Measurements from ENCODE around the gene REXO5.
A peak's percentile ranks its signal among the peaks of the same experiment; 100 is the strongest.

The REXO5 gene

DNA sequence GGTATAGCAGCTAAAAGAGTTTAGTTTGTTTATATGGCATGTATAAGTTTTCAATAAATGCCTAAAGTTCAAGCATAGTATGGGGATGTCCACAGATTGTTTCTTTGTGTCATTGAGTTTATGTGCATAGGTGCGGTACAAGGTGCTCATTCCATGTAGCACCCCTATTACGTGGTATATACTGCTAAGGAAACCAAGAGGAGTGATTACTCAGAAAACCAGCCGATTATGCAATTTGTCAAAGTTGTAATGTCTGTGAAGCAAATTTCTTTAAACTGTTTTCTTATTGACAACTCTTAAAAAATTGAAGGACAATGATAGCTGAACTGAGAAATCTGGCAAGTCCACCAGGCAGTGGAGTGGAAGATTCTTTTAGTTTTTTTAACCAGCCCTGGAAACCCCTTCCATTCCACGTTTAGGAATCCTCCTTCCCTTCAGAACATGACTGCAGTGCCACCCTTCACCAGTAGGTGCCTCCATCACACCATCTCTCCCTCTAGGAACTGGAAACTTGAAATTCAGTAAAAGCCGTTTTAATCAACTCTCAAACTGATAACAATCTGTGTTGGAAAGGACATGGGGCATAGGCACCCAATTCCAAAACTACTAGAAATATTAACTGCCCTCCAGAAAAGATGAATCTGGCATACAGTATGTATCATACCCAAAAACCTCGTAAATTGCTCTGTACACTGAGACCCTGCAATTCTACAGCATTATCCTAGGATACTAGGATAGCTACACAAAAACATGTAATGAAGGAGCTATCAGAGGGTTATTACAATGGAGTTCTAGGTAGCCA, 43.5 kb downstream of the REXO5 start:
- no peaks in the 10 kb centered on the region for H3K9me3 ChIP-seq (ENCODE audit: control insufficient read depth, insufficient read depth, low read depth, low read length)
- H3K27ac ChIP-seq (ENCODE audit: extremely low read depth, low read depth, low read length) = no peak overlapping the region
- H3K4me1 ChIP-seq (ENCODE audit: control insufficient read depth, insufficient read depth, low read length) = no peaks in the 10 kb centered on the region
- ChIA-PET POLR2A (interaction anchor here (0.5 kb wide), 1 partner anchor 269 kb away, joined by 3 read pairs; no protein-coding TSS in a partner anchor), CTCF (interaction anchor here (0.6 to 5.3 kb wide), 39 partner anchors 9 to 460 kb away, joined by 3 to 44 read pairs (median 4); partner anchors contain the start of genes DCUN1D3 and LYRM1)
- H3K4me3 ChIP-seq (ENCODE audit: low read depth, low read length) = no peak overlapping the region
- H3K36me3 ChIP-seq (ENCODE audit: control insufficient read depth in 2 of 2, insufficient read depth in 1 of 2, low read length in 2 of 2) = peaks cover 0 to 76% of the 10 kb centered on the region in 2 experiments
- TF ChIP-seq ZNF426 (tag by site-specific recombination; IDR thresholded peaks at IDR 0.05) (no peak), ZNF837 (tag by site-specific recombination; IDR thresholded peaks at IDR 0.05) (no peak), ZNF658 (tag by site-specific recombination; IDR thresholded peaks at IDR 0.05) (no peak), ZNF596 (tag by site-specific recombination; IDR thresholded peaks at IDR 0.05) (no peak), ZNF433 (tag by site-specific recombination; IDR thresholded peaks at IDR 0.05; ENCODE audit: low read depth) (no peak), ZNF155 (tag by site-specific recombination; IDR thresholded peaks at IDR 0.05) (no peak), PRDM1 (tag by site-specific recombination; IDR thresholded peaks at IDR 0.05) (peak; percentile 64; the same call in 1 of the 2 replicates), ZNF629 (tag by site-specific recombination; IDR thresholded peaks at IDR 0.05) (no peak), SCRT1 (tag by site-specific recombination; IDR thresholded peaks at IDR 0.05; ENCODE audit: borderline replicate concordance) (no peak), ZNF184 (tag by site-specific recombination; IDR thresholded peaks at IDR 0.05) (no peak), RBAK (tag by site-specific recombination; IDR thresholded peaks at IDR 0.05) (no peak), ZNF514 (tag by site-specific recombination; IDR thresholded peaks at IDR 0.05) (no peak), ZNF521 (tag by site-specific recombination; IDR thresholded peaks at IDR 0.05) (no peak), ZSCAN30 (tag by site-specific recombination; IDR thresholded peaks at IDR 0.05) (0 out of 2 replicates have a peak, but pooled peaks have one; percentile 1), ZNF202 (tag by site-specific recombination; IDR thresholded peaks at IDR 0.05; ENCODE audit: borderline replicate concordance) (no peak), HOXD13 (CRISPR knock-in tag; IDR thresholded peaks at IDR 0.05; ENCODE audit: borderline replicate concordance) (no peak), ZNF239 (tag by site-specific recombination; IDR thresholded peaks at IDR 0.05) (no peak), OSR2 (tag by site-specific recombination; IDR thresholded peaks at IDR 0.05) (no peak), IKZF3 (tag by site-specific recombination; IDR thresholded peaks at IDR 0.05) (no peak), ZNF654 (tag by site-specific recombination; IDR thresholded peaks at IDR 0.05; ENCODE audit: low read depth) (peak; percentile 96), ZNF423 (tag by site-specific recombination; IDR thresholded peaks at IDR 0.05) (no peak), ZBTB8A (tag by site-specific recombination; IDR thresholded peaks at IDR 0.05) (no peak), GLIS2 (tag by site-specific recombination; IDR thresholded peaks at IDR 0.05) (no peak), ZNF48 (tag by site-specific recombination; IDR thresholded peaks at IDR 0.05) (no peak)
- TF ChIP-seq, protein P1, sequence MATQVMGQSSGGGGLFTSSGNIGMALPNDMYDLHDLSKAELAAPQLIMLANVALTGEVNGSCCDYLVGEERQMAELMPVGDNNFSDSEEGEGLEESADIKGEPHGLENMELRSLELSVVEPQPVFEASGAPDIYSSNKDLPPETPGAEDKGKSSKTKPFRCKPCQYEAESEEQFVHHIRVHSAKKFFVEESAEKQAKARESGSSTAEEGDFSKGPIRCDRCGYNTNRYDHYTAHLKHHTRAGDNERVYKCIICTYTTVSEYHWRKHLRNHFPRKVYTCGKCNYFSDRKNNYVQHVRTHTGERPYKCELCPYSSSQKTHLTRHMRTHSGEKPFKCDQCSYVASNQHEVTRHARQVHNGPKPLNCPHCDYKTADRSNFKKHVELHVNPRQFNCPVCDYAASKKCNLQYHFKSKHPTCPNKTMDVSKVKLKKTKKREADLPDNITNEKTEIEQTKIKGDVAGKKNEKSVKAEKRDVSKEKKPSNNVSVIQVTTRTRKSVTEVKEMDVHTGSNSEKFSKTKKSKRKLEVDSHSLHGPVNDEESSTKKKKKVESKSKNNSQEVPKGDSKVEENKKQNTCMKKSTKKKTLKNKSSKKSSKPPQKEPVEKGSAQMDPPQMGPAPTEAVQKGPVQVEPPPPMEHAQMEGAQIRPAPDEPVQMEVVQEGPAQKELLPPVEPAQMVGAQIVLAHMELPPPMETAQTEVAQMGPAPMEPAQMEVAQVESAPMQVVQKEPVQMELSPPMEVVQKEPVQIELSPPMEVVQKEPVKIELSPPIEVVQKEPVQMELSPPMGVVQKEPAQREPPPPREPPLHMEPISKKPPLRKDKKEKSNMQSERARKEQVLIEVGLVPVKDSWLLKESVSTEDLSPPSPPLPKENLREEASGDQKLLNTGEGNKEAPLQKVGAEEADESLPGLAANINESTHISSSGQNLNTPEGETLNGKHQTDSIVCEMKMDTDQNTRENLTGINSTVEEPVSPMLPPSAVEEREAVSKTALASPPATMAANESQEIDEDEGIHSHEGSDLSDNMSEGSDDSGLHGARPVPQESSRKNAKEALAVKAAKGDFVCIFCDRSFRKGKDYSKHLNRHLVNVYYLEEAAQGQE (tag by site-specific recombination; IDR thresholded peaks at IDR 0.05) = no peak
- TF ChIP-seq, protein P2, sequence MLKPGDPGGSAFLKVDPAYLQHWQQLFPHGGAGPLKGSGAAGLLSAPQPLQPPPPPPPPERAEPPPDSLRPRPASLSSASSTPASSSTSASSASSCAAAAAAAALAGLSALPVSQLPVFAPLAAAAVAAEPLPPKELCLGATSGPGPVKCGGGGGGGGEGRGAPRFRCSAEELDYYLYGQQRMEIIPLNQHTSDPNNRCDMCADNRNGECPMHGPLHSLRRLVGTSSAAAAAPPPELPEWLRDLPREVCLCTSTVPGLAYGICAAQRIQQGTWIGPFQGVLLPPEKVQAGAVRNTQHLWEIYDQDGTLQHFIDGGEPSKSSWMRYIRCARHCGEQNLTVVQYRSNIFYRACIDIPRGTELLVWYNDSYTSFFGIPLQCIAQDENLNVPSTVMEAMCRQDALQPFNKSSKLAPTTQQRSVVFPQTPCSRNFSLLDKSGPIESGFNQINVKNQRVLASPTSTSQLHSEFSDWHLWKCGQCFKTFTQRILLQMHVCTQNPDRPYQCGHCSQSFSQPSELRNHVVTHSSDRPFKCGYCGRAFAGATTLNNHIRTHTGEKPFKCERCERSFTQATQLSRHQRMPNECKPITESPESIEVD (tag by site-specific recombination; IDR thresholded peaks at IDR 0.05) = peak; percentile 59
- TF ChIP-seq, protein P3, sequence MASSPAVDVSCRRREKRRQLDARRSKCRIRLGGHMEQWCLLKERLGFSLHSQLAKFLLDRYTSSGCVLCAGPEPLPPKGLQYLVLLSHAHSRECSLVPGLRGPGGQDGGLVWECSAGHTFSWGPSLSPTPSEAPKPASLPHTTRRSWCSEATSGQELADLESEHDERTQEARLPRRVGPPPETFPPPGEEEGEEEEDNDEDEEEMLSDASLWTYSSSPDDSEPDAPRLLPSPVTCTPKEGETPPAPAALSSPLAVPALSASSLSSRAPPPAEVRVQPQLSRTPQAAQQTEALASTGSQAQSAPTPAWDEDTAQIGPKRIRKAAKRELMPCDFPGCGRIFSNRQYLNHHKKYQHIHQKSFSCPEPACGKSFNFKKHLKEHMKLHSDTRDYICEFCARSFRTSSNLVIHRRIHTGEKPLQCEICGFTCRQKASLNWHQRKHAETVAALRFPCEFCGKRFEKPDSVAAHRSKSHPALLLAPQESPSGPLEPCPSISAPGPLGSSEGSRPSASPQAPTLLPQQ (tag by site-specific recombination; IDR thresholded peaks at IDR 0.05) = 0 out of 2 replicates have a peak, but pooled peaks have one; percentile 24
- TF ChIP-seq, protein P4, sequence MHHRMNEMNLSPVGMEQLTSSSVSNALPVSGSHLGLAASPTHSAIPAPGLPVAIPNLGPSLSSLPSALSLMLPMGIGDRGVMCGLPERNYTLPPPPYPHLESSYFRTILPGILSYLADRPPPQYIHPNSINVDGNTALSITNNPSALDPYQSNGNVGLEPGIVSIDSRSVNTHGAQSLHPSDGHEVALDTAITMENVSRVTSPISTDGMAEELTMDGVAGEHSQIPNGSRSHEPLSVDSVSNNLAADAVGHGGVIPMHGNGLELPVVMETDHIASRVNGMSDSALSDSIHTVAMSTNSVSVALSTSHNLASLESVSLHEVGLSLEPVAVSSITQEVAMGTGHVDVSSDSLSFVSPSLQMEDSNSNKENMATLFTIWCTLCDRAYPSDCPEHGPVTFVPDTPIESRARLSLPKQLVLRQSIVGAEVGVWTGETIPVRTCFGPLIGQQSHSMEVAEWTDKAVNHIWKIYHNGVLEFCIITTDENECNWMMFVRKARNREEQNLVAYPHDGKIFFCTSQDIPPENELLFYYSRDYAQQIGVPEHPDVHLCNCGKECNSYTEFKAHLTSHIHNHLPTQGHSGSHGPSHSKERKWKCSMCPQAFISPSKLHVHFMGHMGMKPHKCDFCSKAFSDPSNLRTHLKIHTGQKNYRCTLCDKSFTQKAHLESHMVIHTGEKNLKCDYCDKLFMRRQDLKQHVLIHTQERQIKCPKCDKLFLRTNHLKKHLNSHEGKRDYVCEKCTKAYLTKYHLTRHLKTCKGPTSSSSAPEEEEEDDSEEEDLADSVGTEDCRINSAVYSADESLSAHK (tag by site-specific recombination; IDR thresholded peaks at IDR 0.05) = no peak
- TF ChIP-seq, protein P5, sequence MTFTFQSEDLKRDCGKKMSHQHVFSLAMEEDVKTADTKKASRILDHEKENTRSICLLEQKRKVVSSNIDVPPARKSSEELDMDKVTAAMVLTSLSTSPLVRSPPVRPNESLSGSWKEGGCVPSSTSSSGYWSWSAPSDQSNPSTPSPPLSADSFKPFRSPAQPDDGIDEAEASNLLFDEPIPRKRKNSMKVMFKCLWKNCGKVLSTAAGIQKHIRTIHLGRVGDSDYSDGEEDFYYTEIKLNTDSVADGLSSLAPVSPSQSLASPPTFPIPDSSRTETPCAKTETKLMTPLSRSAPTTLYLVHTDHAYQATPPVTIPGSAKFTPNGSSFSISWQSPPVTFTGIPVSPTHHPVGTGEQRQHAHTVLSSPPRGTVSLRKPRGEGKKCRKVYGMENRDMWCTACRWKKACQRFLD (tag by site-specific recombination; IDR thresholded peaks at IDR 0.05) = no peak
